Hematopoietic multipotent progenitor cell treated with erythropoietin and hydrocortisone succinate and interleukin-3 and kit ligand, for 6 days (in vitro differentiated cells): ENCODE results near the gene CDK14.
A peak's percentile ranks its signal among the peaks of the same experiment; 100 is the strongest.

Experiments
- DNase-seq: peaks from one replicate; pipeline ENCODE4 v3.0.0-alpha.2; 2015

Gene CDK14

GRCh38 chr7:91031757-91032156, 435.6 kb downstream of the CDK14 start:
- no peak for DNase-seq

GRCh38 chr7:91033574-91033973, 437.5 kb downstream of the CDK14 start:
- DNase-seq, result no peak

GRCh38 chr7:91034459-91035368, 438.6 kb downstream of the CDK14 start:
- DNase-seq, result peak; percentile 59

GRCh38 chr7:91039033-91039432, 442.9 kb downstream of the CDK14 start:
- DNase-seq, result no peak

- no peak for DNase-seq
Measured at GRCh38 chr7:91041141-91041540, 445.0 kb downstream of the CDK14 start.

- DNase-seq, result no peak
Measured at GRCh38 chr7:91041901-91042484, 445.9 kb downstream of the CDK14 start.

GRCh38 chr7:91043186-91043585, 447.1 kb downstream of the CDK14 start:
- no peak for DNase-seq

GRCh38 chr7:91043924-91044645, 448.0 kb downstream of the CDK14 start:
- DNase-seq, result no peak

GRCh38 chr7:91045606-91046005, 449.5 kb downstream of the CDK14 start:
- DNase-seq, result no peak

- peak; percentile 21 for DNase-seq
Measured at GRCh38 chr7:91046322-91047089, 450.4 kb downstream of the CDK14 start.

GRCh38 chr7:91047636-91048035, 451.5 kb downstream of the CDK14 start:
- DNase-seq, result no peak

- no peak for DNase-seq
Measured at GRCh38 chr7:91050677-91051076, 454.6 kb downstream of the CDK14 start.

GRCh38 chr7:91051966-91052365, 455.8 kb downstream of the CDK14 start:
- DNase-seq, result no peak

GRCh38 chr7:91054374-91054773, 458.3 kb downstream of the CDK14 start:
- DNase-seq, result no peak

GRCh38 chr7:91055219-91055618, 459.1 kb downstream of the CDK14 start:
- no peak for DNase-seq

- no peak for DNase-seq
Measured at GRCh38 chr7:91062713-91063112, 466.6 kb downstream of the CDK14 start.

- no peak for DNase-seq
Measured at GRCh38 chr7:91064052-91064451, 467.9 kb downstream of the CDK14 start.

- DNase-seq, result no peak
Measured at GRCh38 chr7:91064938-91065337, 468.8 kb downstream of the CDK14 start.

GRCh38 chr7:91066627-91067026, 470.5 kb downstream of the CDK14 start:
- DNase-seq, result no peak

- DNase-seq, result no peak
Measured at GRCh38 chr7:91067242-91067641, 471.1 kb downstream of the CDK14 start.

- DNase-seq, result no peak
Measured at GRCh38 chr7:91068136-91068795, 472.1 kb downstream of the CDK14 start.

GRCh38 chr7:91069146-91069545, 473.0 kb downstream of the CDK14 start:
- DNase-seq, result no peak
